AG09319 (cell line): Measurements from ENCODE around the gene MLYCD.

Experiments used
- DNase-seq: peaks from one replicate; pipeline ENCODE4 v3.0.0-alpha.2; 2010; ENCODE audit warnings: low read depth; ENCODE audit errors: extremely low read depth
- CTCF ChIP-seq: IDR thresholded peaks from 2 replicates; pipeline ENCODE4 v1.5.1; 2011; ENCODE audit warnings: low read depth, mild to moderate bottlenecking, inconsistent platforms, low read length, moderate library complexity

Gene MLYCD

GRCh38 chr16:83942074-83942473 is 43.2 kb downstream of the MLYCD start:
- no peak for DNase-seq
- no peak for TF ChIP-seq CTCF

- no peak for DNase-seq
- TF ChIP-seq CTCF = no peak
Measured at GRCh38 chr16:83942815-83943515, 44.0 kb downstream of the MLYCD start.

- TF ChIP-seq CTCF = no peak
Measured at GRCh38 chr16:83943516-83944050, 44.7 kb downstream of the MLYCD start.

GRCh38 chr16:83945587-83945986 is 46.7 kb downstream of the MLYCD start:
- TF ChIP-seq CTCF = no peak
- DNase-seq = no peak

More at GRCh38 chr16:83943516-83944050, 44.7 kb downstream of the MLYCD start:
- DNase-seq = no peak

GRCh38 chr16:83946154-83946780 is 47.4 kb downstream of the MLYCD start:
- DNase-seq = no peak
- no peak for TF ChIP-seq CTCF

GRCh38 chr16:83946781-83947566 is 48.1 kb downstream of the MLYCD start:
- TF ChIP-seq CTCF = no peak
- no peak for DNase-seq
